GM12878 (cell line): Measurements from ENCODE around the gene SHISA4. TPM values are rescaled to one million over a fixed set of nuclear protein-coding genes. Genes with fewer than 3 reads are reported as not detected.

Source experiments
- BHLHE40 ChIP-seq, 2 experiments: fragments of 450-650 bp in 1 of 2; IDR thresholded peaks; 2 replicates each; pipeline ENCODE4 v1.6.1; 2011 to 2017; ENCODE audit warnings: low read depth in 2 of 2, borderline replicate concordance in 1 of 2, improper control_type of control experiment in 1 of 2, low read length in 1 of 2, mild to moderate bottlenecking in 1 of 2
- BMI1 ChIP-seq: fragments of 450-650 bp; IDR thresholded peaks from 2 replicates; pipeline ENCODE4 v1.6.1; 2016; ENCODE audit warnings: mild to moderate bottlenecking, moderate library complexity, borderline replicate concordance
- CEBPB ChIP-seq, 2 experiments: fragments of 150-350 bp in 1 of 2; IDR thresholded peaks; 2 replicates each; pipeline ENCODE4 v1.6.1; 2012 to 2014; ENCODE audit warnings: low read depth in 2 of 2, low read length in 2 of 2, borderline replicate concordance in 1 of 2, inconsistent platforms in 1 of 2
- CREB1 ChIP-seq: IDR thresholded peaks from 2 replicates; pipeline ENCODE4 v1.6.1; 2012; ENCODE audit warnings: low read depth, mild to moderate bottlenecking, inconsistent platforms
- EP300 ChIP-seq, 2 experiments: fragments of 150-350 bp in 1 of 2; IDR thresholded peaks; 2 replicates each; pipeline ENCODE4 v1.6.1; 2011 to 2012; ENCODE audit warnings: low read depth in 2 of 2, low read length in 2 of 2, borderline replicate concordance in 1 of 2, improper control_type of control experiment in 1 of 2, inconsistent platforms in 1 of 2; ENCODE audit not compliant: control insufficient read depth in 1 of 2
- HDGF ChIP-seq: fragments of 450-650 bp; IDR thresholded peaks from 2 replicates; pipeline ENCODE4 v1.6.1; 2016; ENCODE audit warnings: antibody characterized with exemption
- MTA2 ChIP-seq: fragments of 450-650 bp; IDR thresholded peaks from 2 replicates; pipeline ENCODE4 v1.6.1; 2016; ENCODE audit warnings: low read depth, mild to moderate bottlenecking, moderate library complexity
- SIN3A ChIP-seq: IDR thresholded peaks from 2 replicates; pipeline ENCODE4 v1.6.1; 2012; ENCODE audit warnings: low read depth, low read length, improper control_type of control experiment
- SMC3 ChIP-seq: IDR thresholded peaks from 2 replicates; pipeline ENCODE4 v1.6.1; 2011; ENCODE audit warnings: low read length, improper control_type of control experiment, borderline replicate concordance
- SPI1 ChIP-seq: IDR thresholded peaks from 2 replicates; pipeline ENCODE4 v1.6.1; 2011; ENCODE audit warnings: low read depth, mild to moderate bottlenecking, low read length, moderate library complexity, borderline replicate concordance; ENCODE audit not compliant: insufficient read depth
- SUZ12 ChIP-seq: fragments of 200-600 bp; sonication (generic); IDR thresholded peaks from one replicate; pipeline ENCODE4 v1.6.1; 2018; ENCODE audit warnings: antibody characterized with exemption, mild to moderate bottlenecking; ENCODE audit not compliant: unreplicated experiment
- TBL1XR1 ChIP-seq: IDR thresholded peaks from 2 replicates; pipeline ENCODE4 v1.6.1; 2012; ENCODE audit warnings: low read depth, low read length, improper control_type of control experiment
- TCF12 ChIP-seq: IDR thresholded peaks from 2 replicates; pipeline ENCODE4 v1.6.1; 2011; ENCODE audit warnings: low read depth, mild to moderate bottlenecking, low read length
- TCF7 ChIP-seq: IDR thresholded peaks from 2 replicates; pipeline ENCODE4 v1.6.1; 2014; ENCODE audit warnings: antibody characterized with exemption, borderline replicate concordance
- ZBED1 ChIP-seq: IDR thresholded peaks from 2 replicates; pipeline ENCODE4 v1.6.1; 2016; ENCODE audit warnings: borderline replicate concordance
- polyA plus RNA-seq, 11 experiments: library from polyadenylated mRNA; depleted of rRNA in 4 of 11; unstranded in 6 of 11; stranded (reverse) in 5 of 11; fragments of >200 nt; fragmentation: Nextera tagmentation in 4 of 11; fragmentation: Illumina TruSeq in 1 of 11; extraction: Ambion mirVana in 4 of 11; extraction: Trizol in 1 of 11; gene quantifications; 1 replicate in 1 of 11; 2 replicates in 10 of 11; pipeline versions ENCODE4 v1.2.1 to v1.2.3, GENCODE V29; 2011 to 2016; ENCODE audit warnings: inconsistent platforms in 2 of 11, missing spikeins in 2 of 11, low read depth in 1 of 11
- total RNA-seq, 4 experiments: library from RNA; depleted of rRNA in 3 of 4; stranded (reverse); fragments of >200 nt in 3 of 4; fragmentation: Illumina TruSeq in 1 of 4; extraction: Trizol in 1 of 4; gene quantifications; 2 replicates each; pipeline versions ENCODE4 v1.2.1 to v1.2.3, GENCODE V29; 2013 to 2021
- TF ChIP-seq, protein P1 (sequence below): IDR thresholded peaks from 2 replicates; pipeline ENCODE4 v1.6.1; 2012; ENCODE audit warnings: low read depth, low read length, improper control_type of control experiment
- TF ChIP-seq, protein P2 (sequence below): IDR thresholded peaks from 2 replicates; pipeline ENCODE4 v1.6.1; 2012; ENCODE audit warnings: low read length, inconsistent platforms
- TF ChIP-seq, protein P3 (sequence below): fragments of 450-650 bp; formaldehyde crosslinking; IDR thresholded peaks from 2 replicates; pipeline ENCODE4 v1.4.0; 2020; ENCODE audit warnings: mild to moderate bottlenecking, moderate library complexity
- TF ChIP-seq, protein P4 (sequence below): IDR thresholded peaks from 2 replicates; pipeline ENCODE4 v1.6.1; 2011; ENCODE audit warnings: low read depth, mild to moderate bottlenecking, low read length, moderate library complexity, borderline replicate concordance; ENCODE audit errors: extremely low read depth
- TF ChIP-seq, protein P5 (sequence below): IDR thresholded peaks from 2 replicates; pipeline ENCODE4 v1.6.1; 2011; ENCODE audit warnings: borderline replicate concordance, low read depth, mild to moderate bottlenecking, moderate library complexity, low read length; ENCODE audit not compliant: insufficient read depth, poor library complexity, severe bottlenecking

Gene SHISA4
- total and polyA plus RNA-seq, 10 of the 15 experiments (the other 5 are each of a cell fraction or from before 2014, with no cell fraction given) = 0.07 TPM; not detected in 8

DNA sequence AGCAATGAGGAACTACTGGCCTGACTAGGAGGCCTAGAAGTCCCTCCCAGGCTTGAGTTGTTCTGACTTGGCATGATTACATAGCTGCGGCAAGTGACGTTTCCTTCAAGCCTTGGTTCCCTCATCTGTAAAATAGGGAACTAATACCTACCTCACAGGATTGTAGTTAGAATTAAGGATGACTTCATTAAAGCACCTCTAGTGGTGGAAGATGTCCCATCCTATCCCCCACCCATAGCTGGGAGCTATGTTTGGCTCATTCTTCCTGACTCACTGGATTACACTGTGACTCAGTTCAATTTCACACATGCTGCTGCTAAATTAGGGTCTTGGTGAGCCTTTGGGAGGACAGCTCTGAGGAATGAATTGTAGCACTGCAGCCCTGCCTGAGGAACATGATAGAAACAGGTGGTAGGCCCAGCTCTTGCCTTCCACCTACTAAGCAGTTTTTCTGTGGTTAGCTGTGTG lies 6.0 kb upstream of the SHISA4 start (continued):
- TF ChIP-seq, protein P1, sequence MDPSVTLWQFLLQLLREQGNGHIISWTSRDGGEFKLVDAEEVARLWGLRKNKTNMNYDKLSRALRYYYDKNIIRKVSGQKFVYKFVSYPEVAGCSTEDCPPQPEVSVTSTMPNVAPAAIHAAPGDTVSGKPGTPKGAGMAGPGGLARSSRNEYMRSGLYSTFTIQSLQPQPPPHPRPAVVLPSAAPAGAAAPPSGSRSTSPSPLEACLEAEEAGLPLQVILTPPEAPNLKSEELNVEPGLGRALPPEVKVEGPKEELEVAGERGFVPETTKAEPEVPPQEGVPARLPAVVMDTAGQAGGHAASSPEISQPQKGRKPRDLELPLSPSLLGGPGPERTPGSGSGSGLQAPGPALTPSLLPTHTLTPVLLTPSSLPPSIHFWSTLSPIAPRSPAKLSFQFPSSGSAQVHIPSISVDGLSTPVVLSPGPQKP = no peak
- TF ChIP-seq MTA2 (no peak), SMC3 (no peak), EP300 (IDR thresholded peaks at IDR 0.05; ENCODE audit: borderline replicate concordance in 1 of 2, control insufficient read depth in 1 of 2, low read depth in 2 of 2, low read length in 2 of 2) (no peak), HDGF (no peak), SPI1 (no peak), TBL1XR1 (no peak), TCF12 (no peak), BHLHE40 (IDR thresholded peaks at IDR 0.05; ENCODE audit: borderline replicate concordance in 1 of 2, low read depth in 2 of 2, low read length in 1 of 2) (no peak), CEBPB (IDR thresholded peaks at IDR 0.05; ENCODE audit: borderline replicate concordance in 1 of 2, low read depth in 2 of 2, low read length in 2 of 2) (no peak), ZBED1 (no peak), SIN3A (no peak), CREB1 (peak; percentile 96), TCF7 (no peak), SUZ12 (no peak), BMI1 (no peak)
- TF ChIP-seq, protein P2, sequence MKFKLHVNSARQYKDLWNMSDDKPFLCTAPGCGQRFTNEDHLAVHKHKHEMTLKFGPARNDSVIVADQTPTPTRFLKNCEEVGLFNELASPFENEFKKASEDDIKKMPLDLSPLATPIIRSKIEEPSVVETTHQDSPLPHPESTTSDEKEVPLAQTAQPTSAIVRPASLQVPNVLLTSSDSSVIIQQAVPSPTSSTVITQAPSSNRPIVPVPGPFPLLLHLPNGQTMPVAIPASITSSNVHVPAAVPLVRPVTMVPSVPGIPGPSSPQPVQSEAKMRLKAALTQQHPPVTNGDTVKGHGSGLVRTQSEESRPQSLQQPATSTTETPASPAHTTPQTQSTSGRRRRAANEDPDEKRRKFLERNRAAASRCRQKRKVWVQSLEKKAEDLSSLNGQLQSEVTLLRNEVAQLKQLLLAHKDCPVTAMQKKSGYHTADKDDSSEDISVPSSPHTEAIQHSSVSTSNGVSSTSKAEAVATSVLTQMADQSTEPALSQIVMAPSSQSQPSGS = peak; percentile 59; the same call in 1 of the 2 replicates
- TF ChIP-seq, protein P3, sequence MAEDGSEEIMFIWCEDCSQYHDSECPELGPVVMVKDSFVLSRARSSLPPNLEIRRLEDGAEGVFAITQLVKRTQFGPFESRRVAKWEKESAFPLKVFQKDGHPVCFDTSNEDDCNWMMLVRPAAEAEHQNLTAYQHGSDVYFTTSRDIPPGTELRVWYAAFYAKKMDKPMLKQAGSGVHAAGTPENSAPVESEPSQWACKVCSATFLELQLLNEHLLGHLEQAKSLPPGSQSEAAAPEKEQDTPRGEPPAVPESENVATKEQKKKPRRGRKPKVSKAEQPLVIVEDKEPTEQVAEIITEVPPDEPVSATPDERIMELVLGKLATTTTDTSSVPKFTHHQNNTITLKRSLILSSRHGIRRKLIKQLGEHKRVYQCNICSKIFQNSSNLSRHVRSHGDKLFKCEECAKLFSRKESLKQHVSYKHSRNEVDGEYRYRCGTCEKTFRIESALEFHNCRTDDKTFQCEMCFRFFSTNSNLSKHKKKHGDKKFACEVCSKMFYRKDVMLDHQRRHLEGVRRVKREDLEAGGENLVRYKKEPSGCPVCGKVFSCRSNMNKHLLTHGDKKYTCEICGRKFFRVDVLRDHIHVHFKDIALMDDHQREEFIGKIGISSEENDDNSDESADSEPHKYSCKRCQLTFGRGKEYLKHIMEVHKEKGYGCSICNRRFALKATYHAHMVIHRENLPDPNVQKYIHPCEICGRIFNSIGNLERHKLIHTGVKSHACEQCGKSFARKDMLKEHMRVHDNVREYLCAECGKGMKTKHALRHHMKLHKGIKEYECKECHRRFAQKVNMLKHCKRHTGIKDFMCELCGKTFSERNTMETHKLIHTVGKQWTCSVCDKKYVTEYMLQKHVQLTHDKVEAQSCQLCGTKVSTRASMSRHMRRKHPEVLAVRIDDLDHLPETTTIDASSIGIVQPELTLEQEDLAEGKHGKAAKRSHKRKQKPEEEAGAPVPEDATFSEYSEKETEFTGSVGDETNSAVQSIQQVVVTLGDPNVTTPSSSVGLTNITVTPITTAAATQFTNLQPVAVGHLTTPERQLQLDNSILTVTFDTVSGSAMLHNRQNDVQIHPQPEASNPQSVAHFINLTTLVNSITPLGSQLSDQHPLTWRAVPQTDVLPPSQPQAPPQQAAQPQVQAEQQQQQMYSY (CRISPR knock-in tag) = no peak
- TF ChIP-seq, protein P4, sequence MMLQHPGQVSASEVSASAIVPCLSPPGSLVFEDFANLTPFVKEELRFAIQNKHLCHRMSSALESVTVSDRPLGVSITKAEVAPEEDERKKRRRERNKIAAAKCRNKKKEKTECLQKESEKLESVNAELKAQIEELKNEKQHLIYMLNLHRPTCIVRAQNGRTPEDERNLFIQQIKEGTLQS = no peak
- TF ChIP-seq, protein P5, sequence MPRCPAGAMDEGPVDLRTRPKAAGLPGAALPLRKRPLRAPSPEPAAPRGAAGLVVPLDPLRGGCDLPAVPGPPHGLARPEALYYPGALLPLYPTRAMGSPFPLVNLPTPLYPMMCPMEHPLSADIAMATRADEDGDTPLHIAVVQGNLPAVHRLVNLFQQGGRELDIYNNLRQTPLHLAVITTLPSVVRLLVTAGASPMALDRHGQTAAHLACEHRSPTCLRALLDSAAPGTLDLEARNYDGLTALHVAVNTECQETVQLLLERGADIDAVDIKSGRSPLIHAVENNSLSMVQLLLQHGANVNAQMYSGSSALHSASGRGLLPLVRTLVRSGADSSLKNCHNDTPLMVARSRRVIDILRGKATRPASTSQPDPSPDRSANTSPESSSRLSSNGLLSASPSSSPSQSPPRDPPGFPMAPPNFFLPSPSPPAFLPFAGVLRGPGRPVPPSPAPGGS = peak; percentile 74
